Measurements from ENCODE around the gene ABHD4.
A peak's percentile ranks its signal among the peaks of the same experiment; 100 is the strongest.
"Not testable (repeated sequence)": the region's sequence is repeated elsewhere in the genome, so short reads cannot be mapped to it uniquely, and the experiment has no call there.

ABHD4 gene, protein sequence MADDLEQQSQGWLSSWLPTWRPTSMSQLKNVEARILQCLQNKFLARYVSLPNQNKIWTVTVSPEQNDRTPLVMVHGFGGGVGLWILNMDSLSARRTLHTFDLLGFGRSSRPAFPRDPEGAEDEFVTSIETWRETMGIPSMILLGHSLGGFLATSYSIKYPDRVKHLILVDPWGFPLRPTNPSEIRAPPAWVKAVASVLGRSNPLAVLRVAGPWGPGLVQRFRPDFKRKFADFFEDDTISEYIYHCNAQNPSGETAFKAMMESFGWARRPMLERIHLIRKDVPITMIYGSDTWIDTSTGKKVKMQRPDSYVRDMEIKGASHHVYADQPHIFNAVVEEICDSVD

DNA sequence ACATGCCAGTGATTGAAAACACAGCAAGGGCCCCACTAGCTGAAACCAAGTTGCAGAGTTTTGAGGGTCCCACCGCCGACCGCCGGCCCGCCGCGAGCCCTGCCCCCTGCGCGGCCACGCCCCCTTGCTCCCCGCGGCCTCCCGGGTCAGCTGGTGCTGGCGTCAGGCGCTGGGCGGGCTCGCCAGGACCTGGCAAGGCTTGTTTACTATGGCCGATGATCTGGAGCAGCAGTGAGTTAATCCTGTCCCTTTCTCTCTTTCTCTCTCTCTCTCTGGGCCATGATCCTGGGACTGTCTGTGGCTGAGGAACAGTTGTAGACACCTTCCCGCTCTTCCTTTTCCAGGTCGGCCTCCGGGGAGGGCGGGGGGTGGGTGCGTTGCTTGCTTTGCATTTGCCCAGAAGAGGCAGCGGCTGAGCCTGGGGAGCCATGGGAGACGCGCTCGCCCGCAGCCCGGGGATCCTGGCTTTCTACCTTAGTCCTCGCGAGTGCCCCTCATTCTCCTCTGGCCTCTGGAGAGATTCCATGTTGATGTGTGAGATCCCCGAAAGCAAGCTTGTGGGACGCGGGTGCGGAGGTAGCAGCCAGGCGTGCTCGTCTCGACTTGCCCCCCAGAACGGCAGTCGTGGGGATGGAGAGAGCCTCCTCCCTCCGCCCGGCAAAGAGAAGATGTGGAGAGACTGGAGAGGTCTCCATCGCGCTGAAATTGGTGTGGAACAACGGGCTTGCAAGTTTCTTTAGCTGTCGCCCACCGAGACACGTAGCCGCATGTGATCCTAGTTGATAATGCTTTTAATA lies at the start of gene ABHD4:
Gene ABHD4, plus strand, starts transcription at position 202 of the 797 bp plus-strand sequence. Its CDS starts 7 bp downstream, at position 209.
- DNase-seq (ENCODE audit: low read depth in 2 of 2): no peak

DNA sequence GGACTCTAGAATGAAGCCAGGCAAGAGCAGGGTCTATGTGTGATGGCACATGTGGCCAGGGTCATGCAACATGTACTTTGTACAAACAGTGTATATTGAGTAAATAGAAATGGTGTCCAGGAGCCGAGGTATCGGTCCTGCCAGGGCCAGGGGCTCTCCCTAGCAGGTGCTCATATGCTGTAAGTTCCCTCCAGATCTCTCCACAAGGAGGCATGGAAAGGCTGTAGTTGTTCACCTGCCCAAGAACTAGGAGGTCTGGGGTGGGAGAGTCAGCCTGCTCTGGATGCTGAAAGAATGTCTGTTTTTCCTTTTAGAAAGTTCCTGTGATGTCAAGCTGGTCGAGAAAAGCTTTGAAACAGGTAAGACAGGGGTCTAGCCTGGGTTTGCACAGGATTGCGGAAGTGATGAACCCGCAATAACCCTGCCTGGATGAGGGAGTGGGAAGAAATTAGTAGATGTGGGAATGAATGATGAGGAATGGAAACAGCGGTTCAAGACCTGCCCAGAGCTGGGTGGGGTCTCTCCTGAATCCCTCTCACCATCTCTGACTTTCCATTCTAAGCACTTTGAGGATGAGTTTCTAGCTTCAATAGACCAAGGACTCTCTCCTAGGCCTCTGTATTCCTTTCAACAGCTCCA lies 48.7 kb upstream of the ABHD4 start:
- no peak for DNase-seq (ENCODE audit: low read depth in 2 of 2)

- peak in 1 of 2 donors; percentile 56 for DNase-seq (ENCODE audit: low read depth in 2 of 2)
Measured at GRCh38 chr14:22549981-22550673, 48.0 kb upstream of the ABHD4 start.

- DNase-seq (ENCODE audit: low read depth in 2 of 2): no peak
Measured at GRCh38 chr14:22551605-22551997, 46.5 kb upstream of the ABHD4 start.

DNA sequence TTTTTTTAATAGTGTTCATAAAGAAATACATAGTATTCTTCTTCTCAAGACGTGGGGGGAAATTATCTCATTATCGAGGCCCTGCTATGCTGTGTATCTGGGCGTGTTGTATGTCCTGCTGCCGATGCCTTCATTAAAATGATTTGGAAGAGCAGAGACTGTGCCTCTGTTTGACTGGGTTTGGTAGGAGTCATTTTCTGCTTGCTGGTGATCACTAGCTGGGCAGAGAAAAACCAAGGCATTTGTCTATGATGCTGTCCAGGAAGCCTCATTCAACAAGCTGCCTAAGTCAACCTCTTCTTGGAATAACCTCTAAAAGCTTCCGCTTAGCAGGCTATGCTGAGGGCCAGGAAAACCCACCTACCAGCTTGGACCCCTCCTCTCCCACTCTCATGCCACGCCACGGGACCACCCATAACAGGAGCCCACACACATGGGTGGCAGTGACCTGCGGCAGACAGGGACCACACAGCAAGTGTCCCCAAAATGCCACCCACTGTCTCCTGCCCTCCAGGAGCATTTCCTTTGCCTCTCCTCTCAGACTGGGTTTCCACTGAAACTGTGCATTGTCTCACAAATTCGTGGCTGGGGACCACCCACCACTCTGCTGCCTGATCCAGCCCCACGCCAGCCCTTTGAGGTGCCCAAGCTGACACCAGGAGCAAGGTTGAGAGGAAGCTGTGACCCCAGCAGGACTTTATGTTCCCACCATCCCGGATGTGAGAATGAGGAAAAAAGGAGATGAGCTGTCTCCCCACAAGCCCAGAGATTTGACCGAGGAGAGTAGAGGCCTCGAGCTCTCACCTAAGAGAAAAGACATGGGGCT lies 45.9 kb upstream of the ABHD4 start:
- DNase-seq (ENCODE audit: low read depth in 2 of 2): no peak

- DNase-seq (ENCODE audit: low read depth in 2 of 2): no peak
Measured at GRCh38 chr14:22552827-22553076, 45.3 kb upstream of the ABHD4 start.

DNA sequence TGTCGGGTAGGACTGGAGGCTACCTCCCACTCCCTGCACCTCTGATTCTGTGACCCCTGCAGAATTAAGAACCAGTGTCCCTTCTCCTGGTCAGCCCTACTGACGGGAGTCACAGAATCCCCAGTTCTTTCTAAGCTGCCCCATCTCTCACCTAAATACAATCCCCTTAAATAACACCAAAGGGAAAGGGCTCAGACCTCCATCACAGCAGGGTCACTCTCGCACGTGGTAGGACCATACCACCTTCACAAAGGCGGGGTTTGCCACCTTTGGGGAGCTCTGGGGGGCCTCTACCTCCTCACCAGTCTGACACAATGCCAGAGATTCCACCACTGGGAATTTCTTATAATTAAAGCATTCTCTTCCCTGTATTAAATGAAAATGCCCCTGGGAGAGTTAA lies 44.7 kb upstream of the ABHD4 start:
- DNase-seq (ENCODE audit: low read depth in 2 of 2): no peak

- not testable (repeated sequence) for DNase-seq (ENCODE audit: low read depth in 2 of 2)
Measured at GRCh38 chr14:22553861-22554497, 44.1 kb upstream of the ABHD4 start.

DNA sequence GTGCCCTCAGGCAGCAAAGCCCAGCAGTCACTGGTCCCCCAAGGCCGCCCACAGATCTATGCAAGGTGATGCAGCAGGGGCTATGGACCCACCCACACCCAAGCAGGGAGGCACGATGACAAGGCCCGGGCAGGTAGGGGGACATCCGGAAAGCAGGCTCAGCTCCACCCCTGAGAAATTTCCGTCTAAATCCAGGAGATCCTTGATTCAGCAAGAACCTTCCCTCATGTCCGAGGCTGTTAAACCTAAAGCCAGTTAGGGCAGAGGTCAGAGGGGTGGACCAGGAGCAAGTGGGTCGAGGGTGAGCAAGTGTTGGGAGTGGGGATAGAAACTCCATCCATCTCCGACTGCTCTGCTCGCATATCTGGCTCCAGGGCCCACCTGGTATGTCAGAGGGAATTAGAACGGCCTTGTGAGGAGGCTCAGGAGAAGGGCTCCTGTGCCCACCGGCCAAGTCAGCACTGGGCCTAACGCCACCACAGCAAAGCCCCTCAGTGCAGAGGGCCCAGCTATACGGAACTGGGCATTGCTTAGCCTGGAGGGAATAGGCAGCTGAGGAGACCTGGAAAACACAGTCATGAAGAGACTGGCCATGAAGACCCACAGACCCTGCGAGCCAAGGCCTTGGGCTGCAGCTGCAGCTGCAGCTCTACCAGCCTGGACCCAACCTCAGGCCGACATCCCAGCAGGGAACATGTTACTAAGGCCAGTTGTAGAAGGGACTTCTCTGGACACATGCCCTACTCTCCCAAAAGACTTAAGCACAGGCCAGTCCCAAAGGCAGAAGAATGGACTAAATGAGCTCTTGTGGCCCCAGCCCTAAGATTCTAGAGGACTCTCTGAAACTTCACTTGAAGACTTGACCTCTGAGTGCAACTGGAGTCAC lies 43.4 kb upstream of the ABHD4 start:
- DNase-seq (ENCODE audit: low read depth in 2 of 2): no peak

GRCh38 chr14:22555384-22556011 lies 42.6 kb upstream of the ABHD4 start:
- no peak for DNase-seq (ENCODE audit: low read depth in 2 of 2)

GRCh38 chr14:22556021-22556989 lies 41.8 kb upstream of the ABHD4 start:
- peak; percentile 82 to 96 for DNase-seq (ENCODE audit: low read depth in 2 of 2)

DNA sequence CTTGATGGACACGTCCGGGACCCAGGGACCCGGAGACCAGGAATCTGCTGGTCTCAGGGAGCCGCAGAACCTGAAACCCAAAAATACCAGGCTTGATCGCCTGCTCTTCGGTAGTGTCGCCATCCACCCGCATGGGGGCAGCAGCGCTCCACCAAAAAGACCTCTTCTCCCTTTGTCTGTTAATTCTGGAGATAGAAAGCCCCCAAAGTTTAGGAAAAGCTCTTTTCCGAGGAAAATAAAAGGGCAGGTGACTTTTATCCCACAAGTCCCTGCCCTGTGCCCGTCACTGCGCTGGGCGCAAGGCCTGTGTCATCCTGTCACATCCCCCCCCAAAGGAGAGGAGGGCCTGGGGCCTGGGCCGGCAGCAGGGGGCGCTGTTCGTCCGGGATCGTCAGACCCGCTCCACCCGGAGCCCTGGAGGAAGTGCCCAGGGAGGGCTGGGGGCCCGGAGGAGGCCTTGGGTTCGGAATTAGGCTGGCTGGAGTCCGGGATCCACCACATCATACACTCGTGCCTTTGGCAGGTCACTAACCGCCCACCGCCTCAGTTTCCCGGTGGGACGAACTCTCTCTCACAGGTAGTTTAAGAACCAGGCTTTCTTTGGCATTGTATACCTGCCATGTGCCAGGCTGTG lies 41.0 kb upstream of the ABHD4 start:
- peak; percentile 83 to 95 for DNase-seq (ENCODE audit: low read depth in 2 of 2)

- DNase-seq (ENCODE audit: low read depth in 2 of 2): no peak
Measured at GRCh38 chr14:22557846-22558220, 40.3 kb upstream of the ABHD4 start.

DNA sequence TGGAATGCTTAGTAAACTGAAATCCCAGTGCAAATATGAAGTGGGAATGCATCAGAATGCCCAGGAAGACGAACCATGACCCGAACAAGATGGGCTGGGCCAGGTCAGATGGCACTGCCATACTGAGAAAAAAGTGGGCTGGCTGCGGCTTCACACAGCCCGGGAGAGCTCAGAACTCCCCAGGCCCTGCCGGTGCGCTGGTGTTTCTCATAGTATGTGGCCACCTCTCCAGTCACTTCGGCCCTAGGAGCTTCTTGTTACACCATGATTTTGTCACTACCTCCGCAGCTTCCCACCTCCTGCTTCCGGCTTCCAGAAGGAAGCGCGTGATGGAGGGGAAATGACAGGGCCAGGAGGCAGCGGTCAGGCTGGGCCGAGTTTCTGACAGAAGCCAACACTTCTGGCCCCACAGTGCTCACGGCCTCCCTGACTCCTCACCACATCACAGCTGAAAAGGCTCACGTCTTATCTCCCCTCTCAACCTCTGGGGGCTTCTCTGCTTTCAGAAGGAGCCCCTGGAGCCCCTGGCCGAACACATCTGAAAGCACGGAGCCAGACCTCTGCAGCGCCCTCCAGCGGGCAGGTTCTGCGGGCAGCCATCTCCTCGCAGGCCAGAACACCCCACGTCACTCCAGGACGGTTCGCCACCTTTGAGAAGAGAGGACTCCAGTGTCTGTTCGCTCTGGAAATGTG lies 39.7 kb upstream of the ABHD4 start:
- no peak for DNase-seq (ENCODE audit: low read depth in 2 of 2)

GRCh38 chr14:22559041-22559440 lies 39.1 kb upstream of the ABHD4 start:
- DNase-seq (ENCODE audit: low read depth in 2 of 2): no peak

GRCh38 chr14:22560662-22561365 lies 37.3 kb upstream of the ABHD4 start:
- no peak for DNase-seq (ENCODE audit: low read depth in 2 of 2)

GRCh38 chr14:22561366-22561660 lies 36.8 kb upstream of the ABHD4 start:
- DNase-seq (ENCODE audit: low read depth in 2 of 2): no peak
